Endothelial cell (in vitro differentiated cells): Measurements from ENCODE around the gene YEATS4. TPM values are rescaled to one million over a fixed set of nuclear protein-coding genes. Genes with fewer than 3 reads are reported as not detected.

ENCODE experiments used
- DNase-seq: peaks from one replicate; pipeline ENCODE4 v3.0.0; 2021; ENCODE audit warnings: low spot score
- H3K27ac Mint-ChIP-seq: one replicate; pipeline ENCODE4 v1.8.0; 2021; ENCODE audit warnings: mixed read lengths, inconsistent platforms; ENCODE audit not compliant: unreplicated experiment
- H3K27me3 Mint-ChIP-seq: one replicate; pipeline ENCODE4 v1.8.0; 2021; ENCODE audit warnings: mild to moderate bottlenecking, moderate library complexity, mixed read lengths, inconsistent platforms; ENCODE audit not compliant: unreplicated experiment
- H3K36me3 Mint-ChIP-seq: one replicate; pipeline ENCODE4 v1.8.0; 2021; ENCODE audit warnings: mild to moderate bottlenecking, low read depth, mixed read lengths, inconsistent platforms; ENCODE audit not compliant: unreplicated experiment
- H3K4me1 Mint-ChIP-seq: one replicate; pipeline ENCODE4 v1.8.0; 2021; ENCODE audit warnings: mild to moderate bottlenecking, mixed read lengths, inconsistent platforms; ENCODE audit not compliant: unreplicated experiment
- H3K4me3 Mint-ChIP-seq: one replicate; pipeline ENCODE4 v1.8.0; 2021; ENCODE audit warnings: mild to moderate bottlenecking, mixed read lengths, inconsistent platforms; ENCODE audit not compliant: unreplicated experiment
- H3K9me3 Mint-ChIP-seq: one replicate; pipeline ENCODE4 v1.8.0; 2021; ENCODE audit warnings: mixed read lengths, inconsistent platforms; ENCODE audit not compliant: unreplicated experiment
- CTCF ChIP-seq: fragments of 200-600 bp; sonication (generic); IDR thresholded peaks from one replicate; pipeline ENCODE4 v1.5.0; 2021; ENCODE audit warnings: antibody characterized with exemption; ENCODE audit not compliant: unreplicated experiment
- total RNA-seq: library from RNA; stranded (reverse); fragmentation: NEBNext Ultra II Directional; extraction: Animal tissue kit (Norgen Biotek cat#: 25700); gene quantifications from one replicate; pipeline ENCODE4 v1.2.1, GENCODE V29; 2021; ENCODE audit not compliant: unreplicated experiment

Gene YEATS4
- total RNA-seq, 1 donor from 2014 or later = 16.8 TPM

- H3K4me3 Mint-ChIP-seq = no peak overlapping the region
- no peaks in the 10 kb centered on the region for H3K9me3 Mint-ChIP-seq
- TF ChIP-seq CTCF = no peak
- no peaks in the 10 kb centered on the region for H3K36me3 Mint-ChIP-seq
- no peak for DNase-seq
- no peak overlapping the region for H3K27ac Mint-ChIP-seq
- peaks cover 14% of the 10 kb centered on the region for H3K4me1 Mint-ChIP-seq
- H3K27me3 Mint-ChIP-seq = peaks cover 6% of the 10 kb centered on the region
Observed at GRCh38 chr12:69352904-69353303, 6.6 kb upstream of the YEATS4 start.

GRCh38 chr12:69354172-69354555 is 5.4 kb upstream of the YEATS4 start:
- H3K4me3 Mint-ChIP-seq = no peak overlapping the region
- peaks cover 6% of the 10 kb centered on the region for H3K27me3 Mint-ChIP-seq
- no peak overlapping the region for H3K27ac Mint-ChIP-seq

GRCh38 chr12:69354556-69355187 is 4.9 kb upstream of the YEATS4 start:
- H3K36me3 Mint-ChIP-seq = no peaks in the 10 kb centered on the region
- H3K4me3 Mint-ChIP-seq = no peak overlapping the region
- peaks cover 6% of the 10 kb centered on the region for H3K27me3 Mint-ChIP-seq
- no peak overlapping the region for H3K27ac Mint-ChIP-seq
- DNase-seq = no peak
- no peak for TF ChIP-seq CTCF
- H3K9me3 Mint-ChIP-seq = no peaks in the 10 kb centered on the region
- H3K4me1 Mint-ChIP-seq = peaks cover 10% of the 10 kb centered on the region

More at GRCh38 chr12:69354172-69354555, 5.4 kb upstream of the YEATS4 start:
- Mint-ChIP-seq H3K36me3 (no peaks in the 10 kb centered on the region), H3K9me3 (no peaks in the 10 kb centered on the region), H3K4me1 (peaks cover 8% of the 10 kb centered on the region)
- DNase-seq = no peak
- no peak for TF ChIP-seq CTCF

- H3K27ac Mint-ChIP-seq = no peak overlapping the region
- H3K4me1 Mint-ChIP-seq = peaks cover 10% of the 10 kb centered on the region
- H3K9me3 Mint-ChIP-seq = no peaks in the 10 kb centered on the region
- no peak for DNase-seq
- peaks cover 6% of the 10 kb centered on the region for H3K27me3 Mint-ChIP-seq
- TF ChIP-seq CTCF = no peak
- H3K36me3 Mint-ChIP-seq = no peaks in the 10 kb centered on the region
- no peak overlapping the region for H3K4me3 Mint-ChIP-seq
Observed at GRCh38 chr12:69355363-69356028, 4.0 kb upstream of the YEATS4 start.

GRCh38 chr12:69360348-69360672 is 767 bp downstream of the YEATS4 start:
- H3K4me1 Mint-ChIP-seq = peaks cover 2% of the 10 kb centered on the region
- DNase-seq = no peak
- TF ChIP-seq CTCF = no peak
- H3K27me3 Mint-ChIP-seq = peaks cover 3% of the 10 kb centered on the region
- peak overlapping the region; percentile 89 for H3K27ac Mint-ChIP-seq
- no peaks in the 10 kb centered on the region for H3K36me3 Mint-ChIP-seq
- H3K4me3 Mint-ChIP-seq = peak overlapping the region; percentile 93
- H3K9me3 Mint-ChIP-seq = no peaks in the 10 kb centered on the region
